OCI-LY3 (cell line): ENCODE data around the gene MEIS3.

ENCODE experiments used
- EZH2phosphoT487 ChIP-seq: fragments of 200-600 bp; shearing (Covaris generic); IDR thresholded peaks from 2 replicates; pipeline ENCODE4 v1.6.1; 2018; ENCODE audit warnings: antibody characterized with exemption, mixed run types, low read depth
- TF ChIP-seq, protein P1 (sequence below): fragments of 200-600, 300-600 bp; sonication (generic); IDR thresholded peaks from 2 replicates; pipeline ENCODE4 v1.5.1; 2014; ENCODE audit warnings: antibody characterized with exemption, low read length, low read depth

DNA sequence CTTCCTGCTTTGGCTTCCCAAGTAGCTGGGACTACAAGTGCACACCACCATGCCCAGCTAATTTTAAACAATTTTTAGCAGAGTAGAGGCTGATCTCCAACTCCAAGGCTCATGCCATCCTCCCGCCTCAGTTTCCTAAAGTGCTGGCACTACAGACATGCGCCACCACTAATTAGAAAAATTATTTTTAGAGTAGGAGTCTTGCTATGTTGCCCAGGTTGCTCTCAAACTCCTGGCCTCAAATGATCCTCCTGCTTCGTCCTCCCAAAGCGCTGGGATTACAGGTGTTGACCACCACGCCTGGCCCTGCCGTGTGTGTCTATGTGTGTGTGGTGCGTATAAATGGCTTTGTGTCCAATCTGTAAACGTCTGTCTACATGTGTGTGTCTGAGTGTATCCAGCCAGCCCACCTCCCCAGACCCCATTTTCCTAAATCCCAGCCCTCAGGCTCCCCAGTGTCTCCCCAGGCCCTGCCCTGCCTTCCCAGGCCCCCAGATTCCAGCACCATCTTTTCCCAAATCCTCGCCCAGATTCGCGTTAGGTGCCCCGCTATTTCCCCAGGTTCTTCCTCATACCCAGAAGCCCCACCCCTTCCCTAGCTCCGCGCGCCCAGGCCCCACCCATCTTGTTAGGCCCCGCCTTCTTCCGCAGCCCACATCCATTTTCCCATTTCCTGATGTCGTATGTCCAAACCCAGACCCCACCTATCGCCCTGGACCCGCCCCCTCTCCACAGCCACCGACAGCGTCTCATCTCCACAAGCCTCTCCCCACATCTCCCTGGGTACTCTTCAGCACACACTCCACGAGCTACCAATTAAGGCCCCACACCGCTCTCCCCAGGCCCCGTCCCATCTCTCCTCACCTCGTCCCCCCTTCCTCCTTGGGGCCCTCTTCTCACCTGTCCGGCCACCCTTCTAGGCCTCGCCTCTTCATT is 27.5 kb upstream of the MEIS3 start:
- TF ChIP-seq, protein P1, sequence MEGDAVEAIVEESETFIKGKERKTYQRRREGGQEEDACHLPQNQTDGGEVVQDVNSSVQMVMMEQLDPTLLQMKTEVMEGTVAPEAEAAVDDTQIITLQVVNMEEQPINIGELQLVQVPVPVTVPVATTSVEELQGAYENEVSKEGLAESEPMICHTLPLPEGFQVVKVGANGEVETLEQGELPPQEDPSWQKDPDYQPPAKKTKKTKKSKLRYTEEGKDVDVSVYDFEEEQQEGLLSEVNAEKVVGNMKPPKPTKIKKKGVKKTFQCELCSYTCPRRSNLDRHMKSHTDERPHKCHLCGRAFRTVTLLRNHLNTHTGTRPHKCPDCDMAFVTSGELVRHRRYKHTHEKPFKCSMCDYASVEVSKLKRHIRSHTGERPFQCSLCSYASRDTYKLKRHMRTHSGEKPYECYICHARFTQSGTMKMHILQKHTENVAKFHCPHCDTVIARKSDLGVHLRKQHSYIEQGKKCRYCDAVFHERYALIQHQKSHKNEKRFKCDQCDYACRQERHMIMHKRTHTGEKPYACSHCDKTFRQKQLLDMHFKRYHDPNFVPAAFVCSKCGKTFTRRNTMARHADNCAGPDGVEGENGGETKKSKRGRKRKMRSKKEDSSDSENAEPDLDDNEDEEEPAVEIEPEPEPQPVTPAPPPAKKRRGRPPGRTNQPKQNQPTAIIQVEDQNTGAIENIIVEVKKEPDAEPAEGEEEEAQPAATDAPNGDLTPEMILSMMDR: no peak
- no peak for TF ChIP-seq EZH2phosphoT487
